MCF 10A (cell line): Measurements from ENCODE around the gene ZNF701. TPM values are rescaled to one million over a fixed set of nuclear protein-coding genes. Genes with fewer than 3 reads are reported as not detected.
A peak's percentile ranks its signal among the peaks of the same experiment; 100 is the strongest.
"Not testable (repeated sequence)": the region's sequence is repeated elsewhere in the genome, so short reads cannot be mapped to it uniquely, and the experiment has no call there.

Source experiments
- BruUV-seq: library from RNA; stranded (reverse); fragments of 400-500 nt; replicated peaks from 2 replicates; lab custom pipeline; 2021; lab: Mats Ljungman, UMichigan
- CTCF ChIA-PET: fragments of 300-600 bp; sonication (Branson Sonifier 250); formaldehyde crosslinking; extraction: SDS; loops from one replicate; lab custom pipeline; 2021; ENCODE audit warnings: antibody characterized with exemption, inconsistent platforms; lab: Yijun Ruan, JAX
- POLR2A ChIA-PET: fragments of 300-600, 350-650 bp; sonication (Branson Sonifier 250); formaldehyde crosslinking; extraction: SDS; loops from one replicate; lab custom pipeline; 2020; ENCODE audit warnings: antibody characterized with exemption, inconsistent platforms; lab: Yijun Ruan, JAX
- DNase-seq: peaks from one replicate; pipeline ENCODE4 v3.0.0-alpha.2; 2018; ENCODE audit not compliant: unreplicated experiment
- H3K27ac Mint-ChIP-seq: one replicate; pipeline ENCODE4 v1.8.0; 2022; ENCODE audit warnings: mild to moderate bottlenecking, low read depth, mixed read lengths; ENCODE audit not compliant: unreplicated experiment
- H3K27me3 Mint-ChIP-seq: one replicate; pipeline ENCODE4 v1.8.0; 2022; ENCODE audit warnings: mixed read lengths; ENCODE audit not compliant: insufficient read depth, unreplicated experiment
- H3K36me3 Mint-ChIP-seq: one replicate; pipeline ENCODE4 v1.8.0; 2022; ENCODE audit warnings: mild to moderate bottlenecking, moderate library complexity, mixed read lengths; ENCODE audit not compliant: insufficient read depth, unreplicated experiment
- H3K4me1 Mint-ChIP-seq: one replicate; pipeline ENCODE4 v1.8.0; 2022; ENCODE audit warnings: mixed read lengths; ENCODE audit not compliant: insufficient read depth, unreplicated experiment
- H3K4me3 Mint-ChIP-seq: one replicate; pipeline ENCODE4 v1.8.0; 2022; ENCODE audit warnings: mild to moderate bottlenecking, moderate library complexity, mixed read lengths; ENCODE audit not compliant: unreplicated experiment
- H3K9me3 Mint-ChIP-seq: one replicate; pipeline ENCODE4 v1.8.0; 2022; ENCODE audit warnings: mixed read lengths; ENCODE audit not compliant: unreplicated experiment
- CTCF ChIP-seq: fragments of 200-600 bp; IDR thresholded peaks from one replicate; pipeline ENCODE4 v1.8.0; 2022; ENCODE audit warnings: antibody characterized with exemption, mild to moderate bottlenecking; ENCODE audit not compliant: unreplicated experiment
- intact Hi-C: fragments of 100-400 bp; cut with micrococcal nuclease; formaldehyde crosslinking; loops from 2 replicates; pipeline ENCODE4 v1.14.1; 2022
- total RNA-seq: library from RNA; stranded (reverse); gene quantifications from 2 replicates; pipeline ENCODE4 v1.2.3, GENCODE V29; 2022

The ZNF701 gene
- total RNA-seq, 1 experiment from 2014 or later: 8.3 TPM

- Mint-ChIP-seq H3K36me3 (peaks cover 35% of the 10 kb centered on the region), H3K4me3 (peak overlapping the region; percentile 82), H3K9me3 (peaks cover 12% of the 10 kb centered on the region), H3K27ac (peak overlapping the region; percentile 73), H3K4me1 (peaks cover 7% of the 10 kb centered on the region), H3K27me3 (no peaks in the 10 kb centered on the region)
- POLR2A ChIA-PET: no interaction called here
- intact Hi-C loops: loop anchor here (10.0 kb wide), 1 partner anchor 199 kb away; the partner anchor contains the start of gene ZNF611
- no TSS peak for BruUV-seq
- CTCF ChIA-PET: interaction anchor here (0.6 kb wide), 1 partner anchor 118 kb away, joined by 3 read pairs; no protein-coding TSS in a partner anchor
- DNase-seq: peak; percentile 91
- no peak for TF ChIP-seq CTCF
These were observed 34.2 kb upstream of the ZNF701 start for GRCh38 chr19:52535771-52536447.

- H3K9me3 Mint-ChIP-seq: peaks cover 12% of the 10 kb centered on the region
- no TSS peak for BruUV-seq
- ChIA-PET POLR2A (interaction anchor here (1.1 kb wide), 1 partner anchor 30 kb away, joined by 4 read pairs; no protein-coding TSS in a partner anchor), CTCF (interaction anchor here (0.6 kb wide), 1 partner anchor 119 kb away, joined by 3 read pairs; no protein-coding TSS in a partner anchor)
- peaks cover 40% of the 10 kb centered on the region for H3K36me3 Mint-ChIP-seq
- no peak for TF ChIP-seq CTCF
- intact Hi-C loops: loop anchor here (10.0 kb wide), 1 partner anchor 198 kb away; the partner anchor contains the start of gene ZNF611
- no peaks in the 10 kb centered on the region for H3K27me3 Mint-ChIP-seq
- peak overlapping the region; percentile 73 for H3K27ac Mint-ChIP-seq
- H3K4me1 Mint-ChIP-seq: peaks cover 7% of the 10 kb centered on the region
- peak overlapping the region; percentile 82 for H3K4me3 Mint-ChIP-seq
- DNase-seq: no peak
These were observed 33.7 kb upstream of the ZNF701 start for GRCh38 chr19:52536448-52536800.

- POLR2A ChIA-PET, H3K4me1 Mint-ChIP-seq, H3K4me3 Mint-ChIP-seq, BruUV-seq, DNase-seq, H3K27ac Mint-ChIP-seq, CTCF ChIA-PET, H3K27me3 Mint-ChIP-seq: not testable (repeated sequence)
- H3K36me3 Mint-ChIP-seq: peaks cover 40% of the 10 kb centered on the region
- intact Hi-C loops: loop anchor here (10.0 kb wide), 1 partner anchor 196 kb away; the partner anchor contains the start of gene ZNF611
- peaks cover 18% of the 10 kb centered on the region for H3K9me3 Mint-ChIP-seq
These were observed 31.3 kb upstream of the ZNF701 start for GRCh38 chr19:52538815-52539214.

GRCh38 chr19:52541176-52541575 is 28.9 kb upstream of the ZNF701 start:
- DNase-seq, POLR2A ChIA-PET, H3K4me1 Mint-ChIP-seq, H3K4me3 Mint-ChIP-seq, H3K27me3 Mint-ChIP-seq, H3K27ac Mint-ChIP-seq, BruUV-seq, intact Hi-C loops, CTCF ChIA-PET: not testable (repeated sequence)
- H3K36me3 Mint-ChIP-seq: peaks cover 50% of the 10 kb centered on the region
- H3K9me3 Mint-ChIP-seq: peaks cover 18% of the 10 kb centered on the region

GRCh38 chr19:52541608-52542007 is 28.5 kb upstream of the ZNF701 start:
- Mint-ChIP-seq H3K36me3 (peaks cover 54% of the 10 kb centered on the region), H3K27ac (no peak overlapping the region), H3K4me3 (no peak overlapping the region), H3K4me1 (peaks cover 3% of the 10 kb centered on the region), H3K27me3 (no peaks in the 10 kb centered on the region), H3K9me3 (peaks cover 15% of the 10 kb centered on the region)
- no TSS peak for BruUV-seq
- ChIA-PET CTCF (interaction anchor here (0.7 kb wide), 1 partner anchor 206 kb away, joined by 4 read pairs; no protein-coding TSS in a partner anchor), POLR2A (no interaction called here)
- DNase-seq: no peak
- no peak for TF ChIP-seq CTCF
- intact Hi-C loops: no loop called here

- H3K27ac Mint-ChIP-seq, BruUV-seq, H3K4me1 Mint-ChIP-seq, H3K9me3 Mint-ChIP-seq, H3K27me3 Mint-ChIP-seq, intact Hi-C loops, CTCF ChIA-PET, H3K4me3 Mint-ChIP-seq, DNase-seq: not testable (repeated sequence)
- H3K36me3 Mint-ChIP-seq: peaks cover 63% of the 10 kb centered on the region
- POLR2A ChIA-PET: interaction anchor here (0.6 kb wide), 1 partner anchor 18 kb away, joined by 3 read pairs; no protein-coding TSS in a partner anchor
These were observed 27.5 kb upstream of the ZNF701 start for GRCh38 chr19:52542541-52542940.
